Urothelium cell line (cell line): ENCODE results near the gene QSOX2.

Experiments used
- DNase-seq: peaks from one replicate; pipeline ENCODE4 v3.0.0; 2011; ENCODE audit warnings: low spot score, mixed read lengths
- FAIRE-seq: peaks from 2 replicates; lab custom pipeline; 2011; peaks lifted over from hg19 to GRCh38; lab: Jason Lieb, UNC

QSOX2 gene

GRCh38 chr9:136179761-136180160 lies 65.9 kb downstream of the QSOX2 start:
- DNase-seq (no peak), FAIRE-seq (no peak)

GRCh38 chr9:136179101-136179616 lies 66.5 kb downstream of the QSOX2 start:
- FAIRE-seq: no peak
- no peak for DNase-seq

GRCh38 chr9:136178773-136179075 lies 66.9 kb downstream of the QSOX2 start:
- FAIRE-seq (no peak), DNase-seq (no peak)

GRCh38 chr9:136178061-136178772 lies 67.4 kb downstream of the QSOX2 start:
- DNase-seq (no peak), FAIRE-seq (no peak)

- DNase-seq (no peak), FAIRE-seq (no peak)
These were observed 68.4 kb downstream of the QSOX2 start for GRCh38 chr9:136177224-136177623.

- no peak for FAIRE-seq
These were observed 69.9 kb downstream of the QSOX2 start for GRCh38 chr9:136175616-136176197.

GRCh38 chr9:136174779-136175615 lies 70.6 kb downstream of the QSOX2 start:
- no peak for DNase-seq
- FAIRE-seq: no peak

More at GRCh38 chr9:136175616-136176197, 69.9 kb downstream of the QSOX2 start:
- DNase-seq: no peak

- DNase-seq (no peak), FAIRE-seq (no peak)
These were observed 71.8 kb downstream of the QSOX2 start for GRCh38 chr9:136173648-136174290.

- FAIRE-seq (no peak), DNase-seq (no peak)
These were observed 73.1 kb downstream of the QSOX2 start for GRCh38 chr9:136172412-136173079.

- DNase-seq: no peak
- no peak for FAIRE-seq
These were observed 73.7 kb downstream of the QSOX2 start for GRCh38 chr9:136171801-136172411.

- FAIRE-seq (no peak), DNase-seq (no peak)
These were observed 74.4 kb downstream of the QSOX2 start for GRCh38 chr9:136171009-136171800.

GRCh38 chr9:136170006-136170901 lies 75.4 kb downstream of the QSOX2 start:
- FAIRE-seq (no peak), DNase-seq (peak; percentile 41)

GRCh38 chr9:136169495-136169894 lies 76.1 kb downstream of the QSOX2 start:
- DNase-seq (no peak), FAIRE-seq (no peak)

- DNase-seq (no peak), FAIRE-seq (no peak)
These were observed 82.3 kb downstream of the QSOX2 start for GRCh38 chr9:136163248-136163850.

- DNase-seq (no peak), FAIRE-seq (peak; percentile 74)
These were observed 84.5 kb downstream of the QSOX2 start for GRCh38 chr9:136160995-136161610.

GRCh38 chr9:136160381-136160841 lies 85.2 kb downstream of the QSOX2 start:
- no peak for FAIRE-seq

GRCh38 chr9:136159851-136160250 lies 85.8 kb downstream of the QSOX2 start:
- no peak for DNase-seq
- no peak for FAIRE-seq

More at GRCh38 chr9:136160381-136160841, 85.2 kb downstream of the QSOX2 start:
- no peak for DNase-seq
